Esophagus muscularis mucosa (tissue), 4 donors: ENCODE results near the gene GNAO1. TPM values are rescaled to one million over a fixed set of nuclear protein-coding genes. Genes with fewer than 3 reads are reported as not detected.

ENCODE experiments used
- DNase-seq: peaks from one replicate; pipeline ENCODE4 v3.0.0-alpha.2; 2017; ENCODE audit errors: extremely low spot score
- H3K27ac ChIP-seq, 4 donors: fragments of 200-600 bp; sonication (generic); replicated peaks in 1 of 4; 1 replicate in 3 of 4; 2 replicates in 1 of 4; pipeline ENCODE4 v1.5.1; 2016 to 2019; ENCODE audit warnings: mild to moderate bottlenecking in 1 of 4
- H3K27me3 ChIP-seq, 4 donors: fragments of 200-600 bp; sonication (generic); one replicate each; pipeline versions ENCODE4 v1.5.1 to v1.6.0; 2016 to 2019
- H3K36me3 ChIP-seq, 4 donors: fragments of 200-600 bp; sonication (generic); one replicate each; pipeline ENCODE4 v1.5.1; 2016 to 2019
- H3K4me1 ChIP-seq, 4 donors: fragments of 200-600 bp; sonication (generic); one replicate each; pipeline ENCODE4 v1.5.1; 2016 to 2019
- H3K4me3 ChIP-seq, 4 donors: fragments of 200-600 bp; sonication (generic); 1 replicate in 2 of 4; 2 replicates in 2 of 4; pipeline ENCODE4 v1.5.1; 2016 to 2019; ENCODE audit warnings: mild to moderate bottlenecking in 4 of 4, moderate library complexity in 1 of 4
- H3K9me3 ChIP-seq, 4 donors: fragments of 200-600 bp; sonication (generic); 1 replicate in 3 of 4; 2 replicates in 1 of 4; pipeline ENCODE4 v1.5.1; 2016 to 2019
- CTCF ChIP-seq, 3 experiments: fragments of 200-600 bp in 2 of 3; fragments of 450-650 bp in 1 of 3; sonication (generic) in 2 of 3; IDR thresholded peaks; one replicate each; pipeline ENCODE4 v1.5.1; 2017 to 2019; ENCODE audit warnings: antibody characterized with exemption in 3 of 3, mild to moderate bottlenecking in 2 of 3, moderate library complexity in 1 of 3
- EP300 ChIP-seq: sonication (generic); formaldehyde crosslinking; IDR thresholded peaks from one replicate; pipeline ENCODE4 v1.6.1; 2017; ENCODE audit warnings: antibody characterized with exemption
- POLR2A ChIP-seq: fragments of 450-650 bp; IDR thresholded peaks from one replicate; pipeline ENCODE4 v1.6.1; 2017; ENCODE audit warnings: antibody characterized with exemption, moderate library complexity, mild to moderate bottlenecking, low read depth
- POLR2AphosphoS5 ChIP-seq, 2 donors: sonication (generic); formaldehyde crosslinking; IDR thresholded peaks; one replicate each; pipeline ENCODE4 v1.6.1; 2017; ENCODE audit warnings: antibody characterized with exemption in 2 of 2
- WGBS: methylation state at CpG from one replicate; pipeline ENCODE4 v1.1.5; 2018; 5-methylcytosine and 5-hydroxymethylcytosine counted together
- intact Hi-C: fragments of 100-400 bp; cut with DNase I; formaldehyde crosslinking; loops from one replicate; pipeline ENCODE4 v1.15.1; 2023
- total RNA-seq, 4 donors: library from RNA; depleted of rRNA; stranded (reverse); fragments of >200 nt; gene quantifications; one replicate each; pipeline versions ENCODE4 v1.1.0 to v1.2.1, GENCODE V29; 2016

GNAO1 gene
- total RNA-seq, 4 donors from 2014 or later, result 2.1 to 6.8 (median 3.3) TPM

- no peaks in the 10 kb centered on the region for H3K36me3 ChIP-seq
- no peak overlapping the region for H3K4me3 ChIP-seq
- no peak overlapping the region for H3K27ac ChIP-seq
- WGBS, result 92% methylated on average over 6 of the region's 9 CpGs
- peaks cover 2 to 11% (median 10%) of the 10 kb centered on the region in 4 donors for H3K4me1 ChIP-seq
- no peaks in the 10 kb centered on the region for H3K9me3 ChIP-seq
- intact Hi-C loops, result no loop called here
- no peak for TF ChIP-seq POLR2AphosphoS5 (IDR thresholded peaks at IDR 0.05)
- DNase-seq, result no peak
- H3K27me3 ChIP-seq, result no peaks in the 10 kb centered on the region
These were observed 87.0 kb downstream of the GNAO1 start for GRCh38 chr16:56278196-56278855.

GRCh38 chr16:56279132-56279531, 87.8 kb downstream of the GNAO1 start:
- H3K4me1 ChIP-seq, result peaks cover 0 to 11% (median 10%) of the 10 kb centered on the region in 4 donors
- H3K4me3 ChIP-seq, result no peak overlapping the region
- no peak for TF ChIP-seq POLR2AphosphoS5 (IDR thresholded peaks at IDR 0.05)
- TF ChIP-seq POLR2A, result no peak
- TF ChIP-seq EP300, result no peak
- no peak for TF ChIP-seq CTCF (IDR thresholded peaks at IDR 0.05)
- H3K27me3 ChIP-seq, result no peaks in the 10 kb centered on the region
- no peak for DNase-seq
- 83% methylated on average over 8 of the region's 8 CpGs for WGBS
- no peak overlapping the region for H3K27ac ChIP-seq
- H3K9me3 ChIP-seq, result no peaks in the 10 kb centered on the region
- intact Hi-C loops, result no loop called here
- no peaks in the 10 kb centered on the region for H3K36me3 ChIP-seq

- H3K27me3 ChIP-seq, result no peaks in the 10 kb centered on the region
- no peak overlapping the region for H3K27ac ChIP-seq
- no peaks in the 10 kb centered on the region for H3K36me3 ChIP-seq
- TF ChIP-seq CTCF (IDR thresholded peaks at IDR 0.05), result no peak
- no peak for TF ChIP-seq EP300
- TF ChIP-seq POLR2AphosphoS5 (IDR thresholded peaks at IDR 0.05), result no peak
- TF ChIP-seq POLR2A, result no peak
- no peak overlapping the region for H3K4me3 ChIP-seq
- WGBS, result 96% methylated on average over 2 of the region's 2 CpGs
- intact Hi-C loops, result no loop called here
- H3K9me3 ChIP-seq, result no peaks in the 10 kb centered on the region
- H3K4me1 ChIP-seq, result peaks cover 0 to 11% (median 10%) of the 10 kb centered on the region in 4 donors
- no peak for DNase-seq
These were observed 88.6 kb downstream of the GNAO1 start for GRCh38 chr16:56279914-56280313.

GRCh38 chr16:56281249-56281805, 90.0 kb downstream of the GNAO1 start:
- no peaks in the 10 kb centered on the region for H3K36me3 ChIP-seq
- H3K9me3 ChIP-seq, result no peaks in the 10 kb centered on the region
- intact Hi-C loops, result no loop called here
- no peak overlapping the region for H3K27ac ChIP-seq
- WGBS, result 79% methylated on average over 2 of the region's 2 CpGs
- H3K4me1 ChIP-seq, result peaks cover 0 to 10% (median 8%) of the 10 kb centered on the region in 4 donors
- H3K27me3 ChIP-seq, result no peaks in the 10 kb centered on the region
- no peak overlapping the region for H3K4me3 ChIP-seq
- TF ChIP-seq POLR2A, result no peak
- no peak for TF ChIP-seq POLR2AphosphoS5 (IDR thresholded peaks at IDR 0.05)
- no peak for TF ChIP-seq EP300
- TF ChIP-seq CTCF (IDR thresholded peaks at IDR 0.05), result peak in 1 of 3 experiments; percentile 13
- no peak for DNase-seq

- no peak for DNase-seq
- intact Hi-C loops, result no loop called here
- TF ChIP-seq CTCF (IDR thresholded peaks at IDR 0.05) (no peak), EP300 (no peak), POLR2AphosphoS5 (IDR thresholded peaks at IDR 0.05) (no peak), POLR2A (no peak)
- H3K27me3 ChIP-seq, result no peaks in the 10 kb centered on the region
- H3K4me1 ChIP-seq, result no peaks in the 10 kb centered on the region
- no peaks in the 10 kb centered on the region for H3K9me3 ChIP-seq
- H3K36me3 ChIP-seq, result no peaks in the 10 kb centered on the region
- H3K27ac ChIP-seq, result no peak overlapping the region
- no peak overlapping the region for H3K4me3 ChIP-seq
- WGBS, result 70% methylated on average over 3 of the region's 3 CpGs
These were observed 91.2 kb downstream of the GNAO1 start for GRCh38 chr16:56282451-56282850.
